GM18517 (cell line): ENCODE data around the gene GOLGA5.
"Not testable (repeated sequence)": the region's sequence is repeated elsewhere in the genome, so short reads cannot be mapped to it uniquely, and the experiment has no call there.

Source experiments
- ATAC-seq: cut with Tn5 transposase; IDR thresholded peaks from one replicate; pipeline ENCODE4 v1.9.1; 2021; ENCODE audit warnings: mild to moderate bottlenecking, moderate library complexity; ENCODE audit not compliant: unreplicated experiment

Gene GOLGA5

GRCh38 chr14:92819680-92820535, 25.8 kb downstream of the GOLGA5 start:
- not testable (repeated sequence) for ATAC-seq

GRCh38 chr14:92820536-92820840, 26.4 kb downstream of the GOLGA5 start:
- ATAC-seq = not testable (repeated sequence)

- ATAC-seq = no peak
These were observed 36.8 kb downstream of the GOLGA5 start for GRCh38 chr14:92830902-92831301.

GRCh38 chr14:92832137-92832700, 38.1 kb downstream of the GOLGA5 start:
- ATAC-seq = no peak

GRCh38 chr14:92841930-92842329, 47.8 kb downstream of the GOLGA5 start:
- no peak for ATAC-seq

- no peak for ATAC-seq
These were observed 50.1 kb downstream of the GOLGA5 start for GRCh38 chr14:92844204-92844603.

- ATAC-seq = peak; percentile 92
These were observed 52.2 kb downstream of the GOLGA5 start for GRCh38 chr14:92846162-92846897.

- no peak for ATAC-seq
These were observed 53.2 kb downstream of the GOLGA5 start for GRCh38 chr14:92847278-92847677.

- no peak for ATAC-seq
These were observed 53.6 kb downstream of the GOLGA5 start for GRCh38 chr14:92847749-92848148.

- no peak for ATAC-seq
These were observed 54.8 kb downstream of the GOLGA5 start for GRCh38 chr14:92848887-92849286.

- no peak for ATAC-seq
These were observed 56.4 kb downstream of the GOLGA5 start for GRCh38 chr14:92850492-92850891.

- ATAC-seq = not testable (repeated sequence)
These were observed 59.0 kb downstream of the GOLGA5 start for GRCh38 chr14:92853136-92853535.

- no peak for ATAC-seq
These were observed 66.1 kb downstream of the GOLGA5 start for GRCh38 chr14:92860049-92860840.

- ATAC-seq = no peak
These were observed 68.0 kb downstream of the GOLGA5 start for GRCh38 chr14:92861856-92862745.

GRCh38 chr14:92863286-92864080, 69.4 kb downstream of the GOLGA5 start:
- no peak for ATAC-seq

GRCh38 chr14:92865674-92866073, 71.6 kb downstream of the GOLGA5 start:
- ATAC-seq = no peak

GRCh38 chr14:92866181-92866752, 72.2 kb downstream of the GOLGA5 start:
- no peak for ATAC-seq

- ATAC-seq = no peak
These were observed 73.1 kb downstream of the GOLGA5 start for GRCh38 chr14:92866901-92867865.
